GM19328 (cell line): ENCODE measurements around the gene ARHGEF2.

Source experiments
- ATAC-seq: cut with Tn5 transposase; IDR thresholded peaks from one replicate; pipeline ENCODE4 v1.9.1; 2021; ENCODE audit warnings: mild to moderate bottlenecking, moderate library complexity; ENCODE audit not compliant: unreplicated experiment

The ARHGEF2 gene

DNA sequence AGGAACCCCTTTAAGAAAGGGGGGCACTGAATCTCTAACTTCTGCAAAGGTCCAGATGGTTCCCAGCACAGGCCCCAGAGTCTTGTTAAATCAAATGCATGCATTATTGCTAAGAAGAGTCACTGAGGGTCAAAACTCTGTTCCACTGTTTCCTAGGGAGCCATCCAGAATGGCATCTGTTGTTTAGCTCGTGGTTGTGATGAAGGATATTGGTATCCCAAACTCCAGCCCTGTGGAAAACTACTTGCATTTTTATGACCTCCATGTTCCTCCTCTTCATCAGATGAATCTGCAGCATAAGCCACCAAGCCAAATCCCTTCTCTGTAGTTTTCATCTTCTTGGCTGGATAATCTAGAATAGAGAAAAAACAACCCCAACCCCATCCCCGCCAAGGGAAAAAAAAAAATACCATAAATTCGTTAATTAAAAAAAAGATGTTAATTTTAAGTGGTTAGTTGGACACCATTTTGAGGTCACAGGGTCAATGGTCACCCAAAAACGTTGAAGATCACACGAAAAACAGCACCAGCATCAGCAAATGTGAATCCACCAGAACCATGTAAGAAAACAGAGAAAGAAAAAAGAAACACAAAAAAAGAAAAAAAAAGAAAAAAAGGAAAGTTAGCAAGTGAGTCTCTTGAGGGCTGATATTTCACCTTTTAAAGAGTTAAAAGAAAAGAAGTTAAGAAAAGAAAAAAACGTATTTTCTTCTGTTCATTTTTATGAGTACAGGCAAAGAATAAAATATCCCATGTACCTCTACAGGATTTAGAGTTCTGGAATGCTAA lies 64.2 kb downstream of the ARHGEF2 start:
- no peak for ATAC-seq

DNA sequence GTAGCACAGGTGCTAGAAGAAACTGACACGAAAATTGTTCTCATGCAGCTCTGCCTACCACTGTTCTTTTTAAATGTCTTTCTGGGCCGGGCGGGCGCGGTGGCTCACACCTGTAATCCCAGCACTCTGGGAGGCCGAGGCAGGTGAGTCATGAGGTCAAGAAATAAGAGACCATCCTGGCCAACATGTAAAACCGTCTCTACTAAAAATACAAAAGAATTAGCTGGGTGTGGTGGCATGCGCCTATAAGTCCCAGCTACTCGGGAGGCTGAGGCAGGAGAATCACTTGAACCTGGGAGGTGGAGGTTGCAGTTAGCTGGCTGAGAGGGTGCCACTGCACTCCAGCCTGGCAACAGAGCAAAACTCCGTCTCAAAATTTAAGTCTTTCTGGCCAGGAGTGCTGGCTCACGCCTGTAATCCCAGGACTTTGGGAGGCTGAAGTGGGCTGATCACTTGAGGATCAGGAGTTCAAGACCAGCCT lies 66.3 kb downstream of the ARHGEF2 start:
- no peak for ATAC-seq

DNA sequence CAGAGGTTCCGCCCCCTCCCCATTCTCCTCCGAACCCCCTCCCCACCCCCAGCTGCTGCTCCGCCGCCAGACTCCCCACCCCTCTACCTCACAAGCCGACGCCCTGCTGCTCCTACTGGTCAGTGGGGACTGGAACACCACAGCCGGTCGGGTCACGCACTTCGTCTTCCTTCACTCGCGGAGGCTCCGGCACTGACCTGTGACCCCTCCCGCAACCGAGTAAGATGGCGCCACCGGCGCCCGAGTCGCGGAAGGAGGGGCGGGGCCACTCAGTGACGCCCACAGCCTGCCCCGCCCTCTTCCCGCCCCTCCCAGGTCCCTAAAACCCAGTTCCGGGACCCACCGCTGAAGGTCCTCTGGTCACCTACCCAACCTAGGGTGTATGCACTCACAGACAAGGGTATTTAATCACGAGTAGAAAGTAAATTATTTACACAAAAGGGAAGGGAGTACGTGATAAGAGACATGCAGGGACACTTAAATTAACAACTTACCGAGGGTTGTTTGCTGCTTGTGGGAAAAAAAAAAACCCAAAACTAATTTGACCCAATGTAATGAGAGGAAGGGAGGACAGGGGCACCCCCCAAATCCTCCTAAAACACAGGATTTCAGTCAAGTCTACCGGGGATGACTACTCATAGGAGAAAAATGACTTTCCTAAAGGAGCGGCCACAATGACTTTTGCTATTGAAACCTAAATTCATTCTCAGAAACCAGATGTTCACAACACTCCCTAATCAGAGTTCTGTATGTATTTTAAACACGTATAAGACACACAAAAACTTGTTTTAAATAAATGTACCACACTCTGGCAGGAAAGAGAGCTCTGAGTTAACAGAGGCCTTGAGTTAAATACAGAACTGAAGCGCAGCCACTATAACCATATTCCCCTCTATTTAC lies 66.9 kb downstream of the ARHGEF2 start, which contains the start of gene RIT1:
TSS of gene RIT1 (minus strand) at position 194 of the 900 bp plus-strand sequence. CDS start 588 bp downstream, outside the sequence.
- peak; percentile 81 for ATAC-seq

DNA sequence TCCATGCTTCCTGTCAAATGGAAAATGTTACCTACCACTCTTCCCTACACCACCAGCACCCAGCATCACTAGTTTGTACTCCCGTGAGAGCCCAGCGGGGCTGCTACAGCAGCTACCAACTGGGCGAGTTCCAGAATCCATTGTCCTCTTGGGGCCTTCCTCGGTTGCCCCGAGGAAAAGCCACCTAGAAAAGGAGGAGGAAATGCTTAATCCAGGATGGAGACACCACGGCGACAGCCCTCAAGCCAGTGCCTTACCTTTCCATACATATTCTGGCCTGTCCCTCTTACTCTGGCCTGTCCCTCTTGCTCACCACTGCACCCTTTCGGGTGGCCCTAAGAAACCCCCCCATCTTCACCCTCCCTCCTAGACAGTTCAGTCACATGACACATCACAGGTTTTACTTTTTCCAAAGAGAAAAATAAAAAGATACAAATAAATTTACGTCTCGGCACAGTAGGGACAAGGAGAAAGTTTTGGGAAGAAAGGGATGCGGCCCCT lies 67.7 kb downstream of the ARHGEF2 start:
- no peak for ATAC-seq

DNA sequence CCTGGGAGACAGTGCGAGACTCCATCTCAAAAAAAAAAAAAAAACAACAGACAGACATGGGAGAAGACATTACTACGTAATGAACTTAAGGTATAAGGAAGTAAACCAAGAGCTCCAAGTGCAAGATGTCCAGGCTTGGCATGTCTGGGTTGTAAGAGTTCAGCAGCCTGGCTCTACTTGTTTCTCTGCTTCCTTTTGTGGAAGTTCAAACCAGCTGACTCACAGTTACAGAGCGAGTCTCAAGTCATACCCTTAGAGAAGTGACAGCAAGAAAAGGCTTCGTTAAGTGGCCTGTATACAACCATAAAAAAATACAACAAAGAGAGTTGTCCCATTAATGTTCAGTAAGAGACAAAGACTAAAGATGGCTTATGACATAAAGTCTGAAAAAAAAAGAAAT lies 68.5 kb downstream of the ARHGEF2 start:
- no peak for ATAC-seq

DNA sequence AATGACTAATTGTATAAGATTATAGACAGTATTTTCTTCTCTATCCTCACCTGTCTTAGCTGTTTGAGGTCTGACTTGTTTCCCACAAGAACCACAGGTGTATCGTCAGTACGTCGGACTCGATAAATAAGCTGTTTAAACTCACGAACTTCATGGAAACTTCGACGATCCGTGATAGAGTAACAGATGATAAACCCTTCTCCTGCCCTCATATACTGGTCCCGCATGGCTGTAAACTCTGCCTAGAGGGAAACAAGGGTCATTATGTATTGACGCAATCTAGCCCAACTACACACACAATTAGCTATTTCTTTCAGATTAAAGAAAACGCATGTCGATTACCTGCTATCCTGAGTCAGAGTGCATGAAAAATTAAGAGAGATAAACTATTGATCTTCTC lies 74.1 kb downstream of the ARHGEF2 start:
- no peak for ATAC-seq

DNA sequence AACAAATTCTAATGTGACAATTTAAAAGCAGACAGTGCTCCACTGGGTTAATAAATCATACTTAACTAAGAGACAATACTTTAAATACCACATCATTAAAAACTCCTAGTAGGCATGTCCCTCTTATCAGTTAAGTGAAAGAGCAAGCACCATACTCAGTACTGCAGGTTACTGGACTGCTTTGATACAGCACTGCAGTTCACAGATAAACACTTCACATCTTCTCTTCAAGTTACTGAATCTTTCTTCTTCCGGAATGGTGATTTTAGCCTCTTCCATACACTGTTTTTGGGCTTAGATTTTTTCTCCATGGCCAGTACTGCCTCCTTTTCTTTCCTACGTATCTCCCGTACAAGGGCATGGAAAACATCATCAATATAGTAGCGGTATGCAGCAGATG lies 78.2 kb downstream of the ARHGEF2 start:
- no peak for ATAC-seq

DNA sequence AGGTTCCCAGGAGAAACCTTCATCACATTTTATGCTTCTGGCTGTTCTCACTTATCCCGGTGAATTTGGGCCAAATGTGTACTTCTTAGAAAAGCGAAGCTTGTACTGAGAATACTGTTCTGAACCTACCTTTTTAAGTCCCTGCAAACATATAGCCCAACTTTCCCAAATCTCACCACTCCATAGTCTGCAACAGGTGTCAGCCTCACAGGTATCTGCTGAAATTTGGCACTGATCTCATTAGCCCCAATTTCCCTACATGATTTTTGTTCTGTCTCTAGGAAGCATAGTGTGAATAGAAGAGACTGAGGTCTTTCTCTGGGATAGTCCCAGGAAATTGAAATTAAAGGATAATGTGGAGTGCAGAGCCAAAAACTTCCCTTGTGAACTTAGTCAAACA lies 78.7 kb downstream of the ARHGEF2 start:
- no peak for ATAC-seq

DNA sequence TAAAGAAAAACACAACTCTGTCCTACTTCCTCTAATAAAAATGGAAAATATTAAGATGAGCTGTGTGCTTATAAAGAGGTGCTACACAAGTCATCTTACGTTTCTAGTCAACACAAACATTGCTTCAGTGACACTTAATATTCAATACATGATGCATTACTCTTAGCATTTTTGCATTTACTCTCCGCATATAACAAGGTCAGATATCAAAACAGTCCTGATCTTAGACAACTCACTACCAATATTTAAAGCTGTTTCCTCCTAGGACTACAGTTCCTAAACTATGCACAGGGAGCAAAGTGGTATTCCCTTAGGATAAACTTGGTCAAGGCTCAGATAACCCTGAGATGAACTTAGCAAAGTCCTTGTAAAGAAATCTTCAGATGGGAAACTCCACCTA lies 79.5 kb downstream of the ARHGEF2 start:
- ATAC-seq: no peak

DNA sequence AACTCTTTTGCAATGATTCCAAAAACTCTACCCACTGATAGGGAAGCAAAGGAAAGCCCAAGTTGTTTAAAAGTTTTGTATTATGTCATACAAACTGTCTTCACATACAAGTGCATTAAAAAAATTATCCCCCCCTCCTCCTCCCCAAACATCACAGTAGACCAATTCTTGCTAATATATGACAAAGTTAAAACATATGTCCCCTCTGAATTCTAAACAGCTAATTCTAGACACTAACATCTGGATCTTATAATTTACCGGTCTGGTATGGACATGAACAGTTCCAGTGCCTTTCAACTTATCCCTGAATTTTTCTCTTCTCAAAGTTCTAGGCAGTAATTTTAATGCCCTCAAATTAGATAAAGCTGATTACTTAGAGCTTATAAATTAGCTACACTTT lies 80.6 kb downstream of the ARHGEF2 start:
- ATAC-seq: no peak
